Loucy (cell line): ENCODE measurements around the gene NPHP3.

Experiments used
- CTCF ChIP-seq: fragments of 200-600 bp; sonication (generic); conservative IDR thresholded peaks from 2 replicates; pipeline ENCODE4 v1.5.1; 2014; ENCODE audit warnings: mild to moderate bottlenecking, antibody characterized with exemption, low read length
- EZH2phosphoT487 ChIP-seq: fragments of 200-600 bp; IDR thresholded peaks from 2 replicates; pipeline ENCODE4 v1.6.1; 2018; ENCODE audit warnings: antibody characterized with exemption, mild to moderate bottlenecking, moderate library complexity, borderline replicate concordance

- TF ChIP-seq CTCF (no peak), EZH2phosphoT487 (no peak)
Measured at GRCh38 chr3:132654721-132655120, 67.5 kb downstream of the NPHP3 start.
